ENCODE measurements around the gene TSPAN32. TPM values are rescaled to one million over a fixed set of nuclear protein-coding genes. Genes with fewer than 3 reads are reported as not detected.

Gene TSPAN32
- total and polyA plus RNA-seq, 3 experiments from 2014 or later, result 6.6 to 68.5 (median 7.4) TPM

DNA sequence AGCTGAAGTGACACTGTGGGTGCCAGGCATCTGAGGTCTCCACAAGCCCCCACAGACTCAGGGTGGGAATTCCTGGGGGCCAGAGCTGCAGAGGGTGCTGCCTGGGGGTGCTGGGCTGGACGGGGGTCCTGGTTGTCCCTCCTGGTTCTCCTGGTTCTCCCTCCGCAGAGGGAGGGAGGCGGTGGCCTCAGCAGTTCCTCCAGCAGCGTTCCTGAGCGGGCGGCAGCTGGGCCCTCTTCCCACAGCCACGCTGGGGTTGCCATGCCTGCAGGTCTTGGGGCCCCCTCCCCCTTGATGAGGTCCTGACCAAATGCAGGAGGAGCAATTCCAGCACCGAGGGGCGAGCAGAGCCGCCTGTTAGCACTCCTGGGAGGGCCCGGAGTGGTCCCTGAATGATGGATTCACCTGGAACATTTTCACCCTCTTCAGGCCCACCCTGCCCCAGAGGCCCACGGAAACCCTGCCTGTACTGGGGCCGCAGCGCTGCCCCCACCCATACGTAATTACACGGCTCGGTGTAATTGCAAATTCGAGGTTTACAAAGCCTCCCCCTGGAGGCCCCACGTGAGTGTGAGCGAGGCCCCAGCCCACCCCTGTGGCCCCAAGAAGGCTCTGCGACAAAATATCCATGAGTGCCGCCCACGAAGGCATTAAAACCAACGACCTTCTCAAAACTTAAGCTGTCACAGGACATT, 730 bp upstream of the TSPAN32 start:
- H3K4me1 ChIP-seq (ENCODE audit: insufficient read depth, low read length), result peaks cover 65% of the 10 kb centered on the region
- peak overlapping the region; percentile 88 for H3K4me3 ChIP-seq (ENCODE audit: low read length)
- Mint-ChIP-seq H3K27ac (peak overlapping the region; percentile 91 to 98 (median 94)), H3K36me3 (peaks cover 0 to 19% (median 0%) of the 10 kb centered on the region in 3 donors), H3K4me1 (peaks cover 37 to 92% (median 45%) of the 10 kb centered on the region in 3 donors), H3K27me3 (no peaks in the 10 kb centered on the region), H3K4me3 (peak overlapping the region; percentile 94 to 98 (median 96)), H3K9me3 (no peaks in the 10 kb centered on the region)
- H3K27ac ChIP-seq (ENCODE audit: low read depth, low read length), result peak overlapping the region; percentile 79
- H3K27me3 ChIP-seq (ENCODE audit: insufficient read depth, low read length, poor library complexity, severe bottlenecking), result no peaks in the 10 kb centered on the region
- ChIA-PET POLR2A (interaction anchor here (0.9 to 1.0 kb wide), 3 partner anchors 9 to 99 kb away, joined by 4 to 5 read pairs (median 4); partner anchors contain the start of gene TSSC4), CTCF (interaction anchor here (1.1 to 9.7 kb wide), 3 partner anchors 86 to 119 kb away, joined by 3 to 317 read pairs (median 7); no protein-coding TSS in a partner anchor)
- H3K9me3 ChIP-seq (ENCODE audit: low read length), result no peaks in the 10 kb centered on the region
- DNase-seq, result peak in 2 of 5 donors; percentile 22 to 51
- H3K36me3 ChIP-seq (ENCODE audit: insufficient read depth, low read length), result peaks cover 6% of the 10 kb centered on the region

DNA sequence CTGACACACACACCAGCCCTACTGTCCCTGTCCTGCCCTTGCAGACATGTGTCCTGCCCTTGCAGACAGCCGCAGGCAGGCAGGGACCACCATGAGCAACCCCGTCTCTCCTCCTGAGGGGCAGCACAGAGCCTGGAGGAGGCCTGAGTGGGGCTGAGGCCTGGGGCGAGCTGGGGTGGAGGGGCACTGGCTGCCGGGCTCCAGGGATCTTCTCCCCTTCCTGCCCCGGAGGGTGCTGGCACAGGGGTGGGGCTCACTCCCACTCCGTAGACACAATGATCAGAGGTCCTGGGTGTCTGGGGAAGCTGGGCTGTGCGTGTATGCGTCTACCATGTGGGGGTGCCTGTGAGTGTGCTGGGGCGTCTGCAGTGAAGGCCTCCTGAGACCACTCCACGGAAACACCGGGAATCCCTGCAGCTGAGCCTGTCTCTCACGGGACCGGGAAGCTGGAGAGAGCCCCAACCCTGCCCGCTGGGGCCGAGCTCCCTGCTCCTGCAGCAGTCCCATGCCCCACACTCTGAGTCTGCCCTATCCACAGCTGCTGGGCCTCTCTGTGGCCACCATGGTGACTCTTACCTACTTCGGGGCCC, 588 bp downstream of the TSPAN32 start:
- ChIA-PET CTCF (interaction anchor here (0.7 to 9.7 kb wide), 6 partner anchors 32 to 118 kb away, joined by 3 to 317 read pairs (median 4); partner anchors contain the start of genes ASCL2 and TSSC4), POLR2A (interaction anchor here (0.5 to 1.4 kb wide), 4 partner anchors 84 to 1375 kb away, joined by 3 to 5 read pairs (median 4); partner anchors contain the start of gene TSSC4)
- H3K4me3 Mint-ChIP-seq, result peak overlapping the region; percentile 94 to 98 (median 96)
- peak overlapping the region; percentile 80 to 97 (median 93) for H3K27ac Mint-ChIP-seq
- peak overlapping the region; percentile 88 for H3K4me3 ChIP-seq (ENCODE audit: low read length)
- H3K27me3 ChIP-seq (ENCODE audit: insufficient read depth, low read length, poor library complexity, severe bottlenecking), result no peaks in the 10 kb centered on the region
- peaks cover 76% of the 10 kb centered on the region for H3K4me1 ChIP-seq (ENCODE audit: insufficient read depth, low read length)
- H3K9me3 Mint-ChIP-seq, result no peaks in the 10 kb centered on the region
- H3K36me3 ChIP-seq (ENCODE audit: insufficient read depth, low read length), result peaks cover 4% of the 10 kb centered on the region
- peaks cover 0 to 16% (median 0%) of the 10 kb centered on the region in 3 donors for H3K36me3 Mint-ChIP-seq
- H3K9me3 ChIP-seq (ENCODE audit: low read length), result no peaks in the 10 kb centered on the region
- H3K4me1 Mint-ChIP-seq, result peaks cover 41 to 88% (median 47%) of the 10 kb centered on the region in 3 donors
- H3K27me3 Mint-ChIP-seq, result no peaks in the 10 kb centered on the region
- H3K27ac ChIP-seq (ENCODE audit: low read depth, low read length), result peak overlapping the region; percentile 79
- DNase-seq, result peak in 2 of 5 donors; percentile 26 to 52

DNA sequence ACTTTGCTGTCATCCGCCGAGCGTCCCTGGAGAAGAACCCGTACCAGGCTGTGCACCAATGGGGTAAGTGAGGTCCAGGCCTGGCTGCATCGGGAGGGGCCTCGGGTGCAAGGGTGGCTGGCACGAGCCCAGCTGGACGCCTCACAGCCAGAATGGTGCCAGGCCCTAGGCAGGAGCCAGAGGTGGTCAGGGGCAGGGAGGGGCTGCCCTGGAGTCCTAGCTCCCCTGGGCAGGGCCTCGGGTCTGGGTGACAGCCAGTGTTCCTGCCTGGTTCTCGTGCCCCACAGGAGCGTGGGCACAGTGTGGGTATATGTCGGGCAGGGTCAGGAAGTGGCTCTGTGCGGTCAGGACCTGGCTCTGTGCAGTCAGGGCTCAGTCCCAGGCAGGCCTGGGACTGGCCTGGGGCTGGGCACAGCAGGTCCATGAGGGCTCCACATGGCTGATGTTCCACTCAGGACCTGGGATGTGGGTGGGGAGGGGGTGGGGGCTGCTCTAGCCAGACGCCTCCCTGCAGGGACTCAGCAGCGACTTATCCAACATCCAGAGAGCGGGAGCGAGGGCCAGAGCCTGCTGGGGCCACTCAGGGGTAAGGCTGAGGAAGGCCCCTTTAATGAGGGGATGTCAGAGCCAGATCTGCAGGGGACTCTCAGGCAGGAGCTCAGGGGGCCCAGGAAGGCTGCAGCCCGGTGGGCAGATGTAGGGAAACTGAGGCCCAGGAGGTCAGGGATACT, 1.2 kb downstream of the TSPAN32 start:
- no peak for DNase-seq
- H3K4me1 ChIP-seq (ENCODE audit: insufficient read depth, low read length), result peaks cover 70% of the 10 kb centered on the region
- H3K9me3 Mint-ChIP-seq, result no peaks in the 10 kb centered on the region
- no peaks in the 10 kb centered on the region for H3K9me3 ChIP-seq (ENCODE audit: low read length)
- no peaks in the 10 kb centered on the region for H3K27me3 Mint-ChIP-seq
- peak overlapping the region; percentile 80 to 97 (median 93) for H3K27ac Mint-ChIP-seq
- ChIA-PET POLR2A (interaction anchor here (0.5 to 1.4 kb wide), 4 partner anchors 75 to 1376 kb away, joined by 3 to 5 read pairs (median 4); partner anchors contain the start of gene TSSC4), CTCF (interaction anchor here (0.8 to 9.7 kb wide), 9 partner anchors 36 to 229 kb away, joined by 3 to 317 read pairs (median 6); partner anchors contain the start of gene TSSC4)
- H3K4me3 ChIP-seq (ENCODE audit: low read length), result peak overlapping the region; percentile 88
- H3K27me3 ChIP-seq (ENCODE audit: insufficient read depth, low read length, poor library complexity, severe bottlenecking), result no peaks in the 10 kb centered on the region
- H3K4me3 Mint-ChIP-seq, result peak overlapping the region; percentile 94 to 98 (median 96)
- peaks cover 34 to 86% (median 44%) of the 10 kb centered on the region in 3 donors for H3K4me1 Mint-ChIP-seq
- H3K36me3 ChIP-seq (ENCODE audit: insufficient read depth, low read length), result no peaks in the 10 kb centered on the region
- peak overlapping the region; percentile 79 for H3K27ac ChIP-seq (ENCODE audit: low read depth, low read length)
- H3K36me3 Mint-ChIP-seq, result peaks cover 0 to 9% (median 0%) of the 10 kb centered on the region in 3 donors

DNA sequence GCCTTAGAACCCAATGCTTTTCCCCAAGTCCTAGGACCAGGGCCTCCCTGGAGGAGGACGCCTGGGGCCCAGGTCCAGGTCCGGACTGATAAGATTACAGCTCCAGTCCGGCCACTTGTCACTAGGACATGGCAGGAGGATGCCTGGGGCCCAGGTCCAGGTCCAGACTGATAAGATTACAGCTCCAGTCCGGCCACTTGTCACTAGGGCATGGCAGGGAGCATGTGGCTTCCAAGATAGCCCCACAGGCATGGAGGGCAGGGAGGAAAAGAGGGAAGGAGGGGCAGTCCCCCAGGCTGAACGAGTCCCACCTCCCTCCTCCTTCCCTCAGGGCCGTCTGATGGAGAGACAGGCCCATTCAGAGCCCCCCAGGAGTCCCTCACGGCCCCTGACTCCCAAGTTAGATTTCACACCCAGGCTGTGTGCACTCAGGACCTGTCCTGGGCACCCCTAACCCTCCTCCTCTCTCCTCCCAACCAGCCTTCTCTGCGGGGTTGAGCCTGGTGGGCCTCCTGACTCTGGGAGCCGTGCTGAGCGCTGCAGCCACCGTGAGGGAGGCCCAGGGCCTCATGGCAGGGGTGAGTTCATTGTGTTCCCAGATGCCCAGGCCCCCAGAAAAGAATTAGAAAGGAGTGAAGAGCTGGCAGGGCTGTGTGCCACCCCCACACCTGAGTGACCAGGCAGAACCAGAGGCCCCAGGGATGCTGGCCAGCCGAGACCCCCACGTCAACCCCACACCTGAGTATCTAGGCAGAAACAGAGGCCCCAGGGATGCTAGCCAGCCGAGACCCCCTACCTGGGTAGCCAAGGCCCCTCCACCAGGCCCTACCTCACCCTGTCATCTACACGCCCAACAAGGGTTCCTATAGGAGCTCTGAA, 2.1 kb downstream of the TSPAN32 start:
- peak overlapping the region; percentile 88 for H3K4me3 ChIP-seq (ENCODE audit: low read length)

DNA sequence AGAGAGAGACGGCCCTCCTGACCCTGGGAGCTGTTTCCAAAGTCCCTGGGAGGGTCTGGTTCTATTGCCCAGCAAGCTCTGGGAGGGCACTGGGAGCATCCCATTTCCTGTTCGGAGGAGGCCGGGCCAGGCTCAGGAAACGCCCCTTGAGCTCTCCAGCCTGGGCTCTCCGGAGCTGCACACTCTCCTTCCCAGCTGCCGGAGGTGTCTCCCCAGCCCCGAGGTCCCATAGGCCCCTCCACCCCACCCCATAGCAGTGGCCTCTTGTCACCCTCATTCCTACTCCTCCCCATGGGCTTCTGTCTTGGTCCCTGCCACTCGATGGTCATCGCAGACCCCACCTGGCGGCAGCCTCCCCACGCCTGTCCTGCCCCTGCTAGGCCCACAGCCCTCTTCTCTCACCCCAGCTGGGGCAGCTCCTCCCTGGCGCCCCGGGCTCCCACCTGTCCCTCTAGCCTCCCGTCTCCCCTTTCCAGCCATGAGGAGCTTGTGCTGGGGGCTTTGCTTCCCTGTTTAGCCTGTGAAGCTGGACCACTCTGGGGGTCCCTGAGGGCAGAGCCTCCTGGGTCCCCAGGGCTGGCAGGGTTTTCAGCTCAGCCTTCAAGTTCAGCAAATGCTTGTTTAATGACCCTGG, 2.8 kb downstream of the TSPAN32 start:
- DNase-seq, result no peak
- CTCF ChIA-PET, result interaction anchor here (0.7 to 9.7 kb wide), 34 partner anchors 8 to 610 kb away, joined by 3 to 317 read pairs (median 6); partner anchors contain the start of genes CD81, CDKN1C and TSSC4
- Histone ChIP-seq H3K27me3 (ENCODE audit: insufficient read depth, low read length, poor library complexity, severe bottlenecking) (no peaks in the 10 kb centered on the region), H3K36me3 (ENCODE audit: insufficient read depth, low read length) (no peaks in the 10 kb centered on the region), H3K27ac (ENCODE audit: low read depth, low read length) (peak overlapping the region; percentile 79), H3K9me3 (ENCODE audit: low read length) (no peaks in the 10 kb centered on the region), H3K4me1 (ENCODE audit: insufficient read depth, low read length) (peaks cover 55% of the 10 kb centered on the region), H3K4me3 (ENCODE audit: low read length) (peak overlapping the region; percentile 88)
- peaks cover 28 to 71% (median 39%) of the 10 kb centered on the region in 3 donors for H3K4me1 Mint-ChIP-seq
- H3K9me3 Mint-ChIP-seq, result no peaks in the 10 kb centered on the region
- H3K27me3 Mint-ChIP-seq, result no peaks in the 10 kb centered on the region
- POLR2A ChIA-PET, result interaction anchor here (1.9 to 3.5 kb wide), 2 partner anchors 73 to 116 kb away, joined by 12 to 19 read pairs; partner anchors contain the start of gene CD81
- peaks cover 0 to 8% (median 0%) of the 10 kb centered on the region in 3 donors for H3K36me3 Mint-ChIP-seq
- H3K27ac Mint-ChIP-seq, result peak overlapping the region in 7 of 8 donors; percentile 42 to 96 (median 91)
- peak overlapping the region; percentile 10 to 98 (median 96) for H3K4me3 Mint-ChIP-seq

More for the DNA sequence above, 2.1 kb downstream of the TSPAN32 start:
- DNase-seq, result no peak
- ChIA-PET CTCF (interaction anchor here (0.7 to 9.7 kb wide), 23 partner anchors 8 to 588 kb away, joined by 3 to 317 read pairs (median 6); partner anchors contain the start of genes CD81, CDKN1C and TSSC4), POLR2A (interaction anchor here (0.7 to 3.5 kb wide), 3 partner anchors 74 to 116 kb away, joined by 3 to 19 read pairs (median 12); partner anchors contain the start of gene CD81)
- Histone ChIP-seq H3K4me1 (ENCODE audit: insufficient read depth, low read length) (peaks cover 62% of the 10 kb centered on the region), H3K27me3 (ENCODE audit: insufficient read depth, low read length, poor library complexity, severe bottlenecking) (no peaks in the 10 kb centered on the region), H3K36me3 (ENCODE audit: insufficient read depth, low read length) (no peaks in the 10 kb centered on the region), H3K27ac (ENCODE audit: low read depth, low read length) (peak overlapping the region; percentile 79), H3K9me3 (ENCODE audit: low read length) (no peaks in the 10 kb centered on the region)
- Mint-ChIP-seq H3K27me3 (no peaks in the 10 kb centered on the region), H3K4me3 (peak overlapping the region; percentile 94 to 98 (median 96)), H3K27ac (peak overlapping the region in 7 of 8 donors; percentile 36 to 96 (median 91)), H3K9me3 (no peaks in the 10 kb centered on the region), H3K36me3 (peaks cover 0 to 8% (median 0%) of the 10 kb centered on the region in 3 donors), H3K4me1 (peaks cover 32 to 78% (median 43%) of the 10 kb centered on the region in 3 donors)

DNA sequence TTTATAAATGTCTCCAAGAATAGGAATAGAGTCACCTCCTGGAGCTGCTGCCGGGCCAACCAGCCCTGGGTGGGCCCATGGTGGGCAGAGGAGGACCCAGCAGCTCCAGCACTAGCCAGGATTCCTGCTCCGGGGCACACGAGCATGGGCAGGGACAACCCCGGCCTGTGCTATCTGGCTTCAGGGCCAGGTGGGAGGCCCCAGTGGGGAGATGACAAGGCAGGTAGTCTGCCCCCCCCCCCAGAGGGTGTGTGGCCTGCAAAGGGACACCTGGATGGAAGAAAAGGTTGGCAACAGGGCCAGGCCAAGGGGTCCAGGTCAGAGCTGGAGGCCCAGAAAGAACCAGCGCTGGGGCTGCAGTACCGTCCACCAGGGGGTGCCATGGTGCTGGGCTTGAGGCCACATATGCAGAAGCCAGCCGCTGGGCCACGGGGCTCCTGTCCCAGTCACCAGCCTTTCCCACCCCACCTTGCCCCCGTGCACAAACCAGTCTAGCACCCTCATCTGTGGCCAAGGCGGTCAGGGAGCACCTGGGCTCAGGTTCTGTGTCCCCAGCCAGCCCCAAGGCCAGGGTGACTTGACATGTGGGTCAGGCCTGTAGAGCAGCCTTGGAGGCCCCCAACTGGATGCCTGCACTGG, 3.4 kb downstream of the TSPAN32 start:
- no peaks in the 10 kb centered on the region for H3K27me3 ChIP-seq (ENCODE audit: insufficient read depth, low read length, poor library complexity, severe bottlenecking)
- Mint-ChIP-seq H3K4me1 (peaks cover 26 to 68% (median 37%) of the 10 kb centered on the region in 3 donors), H3K27ac (peak overlapping the region; percentile 77 to 97 (median 90)), H3K9me3 (no peaks in the 10 kb centered on the region), H3K27me3 (no peaks in the 10 kb centered on the region), H3K36me3 (peaks cover 0 to 8% (median 0%) of the 10 kb centered on the region in 3 donors), H3K4me3 (peak overlapping the region; percentile 77 to 98 (median 94))
- no peaks in the 10 kb centered on the region for H3K9me3 ChIP-seq (ENCODE audit: low read length)
- peak overlapping the region; percentile 70 for H3K4me3 ChIP-seq (ENCODE audit: low read length)
- CTCF ChIA-PET, result interaction anchor here (0.7 to 9.7 kb wide), 39 partner anchors 9 to 611 kb away, joined by 3 to 317 read pairs (median 5); partner anchors contain the start of genes ASCL2, CD81, CDKN1C and TSSC4
- H3K36me3 ChIP-seq (ENCODE audit: insufficient read depth, low read length), result no peaks in the 10 kb centered on the region
- peak overlapping the region; percentile 67 for H3K27ac ChIP-seq (ENCODE audit: low read depth, low read length)
- DNase-seq, result peak; percentile 71 to 88 (median 78)
- POLR2A ChIA-PET, result interaction anchor here (0.6 to 3.5 kb wide), 5 partner anchors 72 to 613 kb away, joined by 3 to 19 read pairs (median 9); partner anchors contain the start of genes CD81 and TSSC4
- H3K4me1 ChIP-seq (ENCODE audit: insufficient read depth, low read length), result peaks cover 53% of the 10 kb centered on the region
